GM19395 (cell line): ENCODE measurements around the gene ACCS.

Source experiments
- ATAC-seq: cut with Tn5 transposase; IDR thresholded peaks from one replicate; pipeline ENCODE4 v1.9.1; 2021; ENCODE audit warnings: mild to moderate bottlenecking, moderate library complexity; ENCODE audit not compliant: unreplicated experiment

ACCS gene

DNA sequence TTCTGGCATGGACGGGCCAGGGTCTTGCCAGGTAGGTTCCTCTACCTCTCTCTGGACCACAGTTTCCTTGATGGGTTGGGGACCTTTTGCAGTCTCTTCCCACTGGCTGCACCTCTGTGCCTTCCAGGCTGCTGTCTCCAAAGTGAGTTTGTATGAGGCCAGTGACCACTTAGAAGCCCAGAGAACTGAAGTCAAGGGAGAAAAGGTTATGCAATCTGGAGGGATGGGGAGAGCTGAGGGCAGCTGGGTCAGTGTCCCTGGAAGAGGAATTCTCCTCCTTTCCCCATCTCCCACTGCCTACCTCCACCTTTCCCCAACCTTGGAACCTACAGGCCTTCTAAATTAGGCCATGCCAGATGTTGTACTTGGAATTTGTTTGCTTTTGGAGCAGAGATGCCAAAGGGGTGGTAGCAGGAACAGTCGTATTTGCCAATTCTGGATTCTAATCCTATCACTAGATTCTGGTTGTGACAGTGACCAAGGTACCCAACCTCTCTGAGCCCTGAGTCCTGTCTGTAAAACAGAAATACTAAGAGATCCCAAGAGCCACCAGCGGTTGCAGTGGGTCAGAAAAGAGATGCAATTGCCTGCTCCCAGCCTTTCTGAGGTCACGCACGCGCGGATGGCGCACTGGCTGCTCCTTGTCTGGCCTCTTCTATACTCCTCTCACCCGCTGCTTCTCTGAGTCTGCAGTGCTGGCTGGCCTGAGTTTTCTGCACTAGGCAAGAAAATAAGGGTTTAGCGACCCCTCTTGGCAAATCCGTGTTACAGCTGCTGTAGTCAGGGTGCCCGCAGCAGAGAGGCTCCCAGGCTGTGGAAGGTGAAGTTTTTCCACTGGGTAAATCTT is 29.0 kb upstream of the ACCS start:
- no peak for ATAC-seq

- ATAC-seq = no peak
Observed at GRCh38 chr11:44037658-44037998, 28.4 kb upstream of the ACCS start.

DNA sequence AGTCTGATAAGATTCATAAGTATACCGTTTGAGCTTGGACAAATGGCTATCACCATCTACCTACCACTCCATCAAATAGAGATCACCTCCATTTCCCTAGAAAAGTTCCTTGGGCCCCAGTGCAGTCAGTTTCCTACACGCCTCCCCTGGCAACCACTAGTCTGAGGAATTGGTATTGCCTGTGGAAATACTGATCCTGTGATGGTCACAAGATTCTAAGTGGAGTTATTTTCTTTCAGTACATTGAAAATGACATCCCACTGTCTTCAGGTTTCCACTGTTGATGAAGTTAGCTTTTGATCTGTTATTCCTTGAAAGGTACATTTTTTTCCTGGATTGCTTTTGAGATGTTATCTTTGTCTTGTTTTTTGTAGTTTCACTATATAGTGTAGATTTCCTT is 22.9 kb upstream of the ACCS start:
- no peak for ATAC-seq

- no peak for ATAC-seq
Observed at GRCh38 chr11:44046182-44046581, 19.9 kb upstream of the ACCS start.

GRCh38 chr11:44047298-44047697 is 18.8 kb upstream of the ACCS start:
- no peak for ATAC-seq

GRCh38 chr11:44047931-44048431 is 18.1 kb upstream of the ACCS start, which contains the start of gene ACCSL:
Gene ACCSL, plus strand, starts transcription at chr11:44047981. Its CDS starts 56 bp downstream, at chr11:44048037.
- no peak for ATAC-seq

DNA sequence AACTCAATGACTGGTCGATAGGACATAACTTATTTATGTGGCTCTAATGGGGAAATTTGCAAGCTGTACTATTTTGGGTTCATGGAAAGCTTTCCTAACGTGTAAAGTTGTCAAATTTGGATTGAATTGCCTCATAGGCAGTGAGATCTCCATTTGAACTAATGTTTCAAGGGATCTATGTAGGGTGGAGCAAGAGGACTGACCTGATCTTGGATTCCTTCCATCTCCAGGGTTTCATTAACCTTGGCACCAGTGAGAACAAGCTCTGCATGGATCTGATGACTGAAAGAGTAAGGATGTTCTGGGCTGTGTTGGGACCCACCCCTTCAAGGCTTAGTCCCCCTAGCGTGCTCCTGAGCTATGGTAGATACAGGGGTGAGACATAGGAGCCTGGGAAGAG is 16.2 kb upstream of the ACCS start:
- ATAC-seq = no peak

GRCh38 chr11:44051171-44051570 is 14.9 kb upstream of the ACCS start:
- ATAC-seq = no peak

DNA sequence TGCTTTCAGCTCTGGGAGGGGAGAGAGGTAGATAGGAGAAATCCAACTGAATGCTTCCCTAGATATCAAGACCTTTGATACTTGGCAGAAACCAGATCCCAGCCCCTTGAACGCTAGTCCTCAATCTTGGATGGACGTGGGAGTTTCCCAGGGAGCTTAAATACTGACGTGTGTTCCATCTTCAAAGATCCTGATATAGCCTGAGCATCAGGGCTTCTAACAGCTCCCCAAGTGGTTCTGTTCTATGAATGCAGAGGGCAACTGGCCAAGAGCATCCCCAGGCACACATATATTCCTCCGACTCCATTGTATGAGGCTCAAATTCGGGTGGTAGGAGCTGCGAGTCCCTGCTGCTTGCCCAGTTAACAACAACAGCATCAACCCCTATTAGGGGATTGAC is 8.7 kb upstream of the ACCS start:
- no peak for ATAC-seq

DNA sequence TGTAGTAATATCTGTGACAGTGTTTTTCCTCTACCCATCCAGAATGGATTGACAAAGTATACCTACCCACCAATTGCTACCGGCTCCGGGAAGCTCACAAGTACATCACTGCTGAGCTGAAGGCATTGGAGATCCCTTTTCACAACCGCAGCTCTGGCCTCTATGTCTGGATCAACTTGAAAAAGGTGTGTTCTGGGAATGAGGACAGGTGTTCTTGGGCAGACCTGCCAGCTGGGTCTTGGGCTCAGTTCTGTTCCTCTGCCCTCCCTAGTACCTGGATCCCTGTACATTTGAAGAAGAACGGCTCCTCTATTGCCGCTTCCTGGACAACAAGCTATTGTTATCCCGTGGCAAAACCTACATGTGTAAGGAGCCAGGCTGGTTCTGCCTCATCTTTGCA is 7.8 kb upstream of the ACCS start:
- ATAC-seq = no peak

GRCh38 chr11:44065161-44065661 is 859 bp upstream of the ACCS start:
- no peak for ATAC-seq

DNA sequence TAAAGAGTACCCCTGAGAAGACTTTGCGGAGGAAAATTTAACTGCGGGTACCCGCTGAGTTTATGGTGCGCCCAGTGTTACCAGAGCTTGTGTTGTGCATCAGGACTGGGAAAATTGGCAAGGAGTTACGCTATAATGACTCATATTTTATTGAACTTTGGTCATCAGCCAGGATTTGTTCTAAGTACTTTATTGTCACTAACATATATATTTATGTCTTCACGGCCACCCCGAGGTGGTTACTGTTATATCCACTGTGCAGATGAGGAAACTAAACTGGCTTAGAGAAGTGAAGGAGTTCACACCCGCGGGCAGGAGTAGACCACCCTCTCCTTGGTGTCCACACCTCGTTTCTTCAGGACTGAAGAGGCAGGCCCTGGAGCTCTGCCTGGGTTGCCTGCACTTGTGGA is 667 bp downstream of the ACCS start:
- ATAC-seq = no peak

DNA sequence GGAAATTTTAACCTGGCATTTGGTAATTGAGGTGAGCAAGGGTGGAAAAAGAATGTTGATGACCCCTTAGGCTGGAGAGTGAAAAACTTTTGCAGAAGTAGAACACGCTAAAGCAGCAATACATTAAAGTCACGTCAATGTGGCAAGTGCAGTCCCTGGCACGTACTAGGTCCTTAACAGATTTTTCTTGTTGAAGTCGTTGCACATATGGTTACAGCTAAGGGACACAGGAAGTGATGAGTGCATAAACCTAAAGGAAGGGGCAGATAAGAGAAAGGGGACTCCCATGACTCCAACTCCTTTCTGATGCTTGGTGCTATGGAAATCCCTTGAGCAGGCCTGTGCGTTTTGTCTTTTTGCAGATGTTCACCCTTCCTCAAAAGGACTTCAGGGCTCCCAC is 1.2 kb downstream of the ACCS start:
- ATAC-seq = no peak

DNA sequence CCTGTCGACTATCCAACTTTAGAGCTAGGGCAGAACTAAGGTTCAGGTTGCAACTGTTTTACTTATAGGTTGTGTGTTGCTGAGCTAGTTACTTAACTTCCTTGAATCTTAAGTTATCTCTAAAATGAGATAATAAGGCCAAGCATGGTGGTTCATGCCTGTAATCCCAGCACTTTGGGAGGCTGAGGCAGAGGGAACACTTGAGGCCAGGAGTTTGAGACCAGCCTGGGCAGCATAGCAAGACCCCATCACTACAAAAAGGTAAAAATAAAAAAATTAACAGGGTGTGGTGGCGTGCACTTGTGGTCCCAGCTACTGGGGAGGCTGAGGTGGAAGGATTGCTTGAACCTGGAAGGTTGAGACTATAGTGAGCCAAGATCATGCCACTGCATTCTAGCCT is 2.1 kb downstream of the ACCS start:
- ATAC-seq = no peak

DNA sequence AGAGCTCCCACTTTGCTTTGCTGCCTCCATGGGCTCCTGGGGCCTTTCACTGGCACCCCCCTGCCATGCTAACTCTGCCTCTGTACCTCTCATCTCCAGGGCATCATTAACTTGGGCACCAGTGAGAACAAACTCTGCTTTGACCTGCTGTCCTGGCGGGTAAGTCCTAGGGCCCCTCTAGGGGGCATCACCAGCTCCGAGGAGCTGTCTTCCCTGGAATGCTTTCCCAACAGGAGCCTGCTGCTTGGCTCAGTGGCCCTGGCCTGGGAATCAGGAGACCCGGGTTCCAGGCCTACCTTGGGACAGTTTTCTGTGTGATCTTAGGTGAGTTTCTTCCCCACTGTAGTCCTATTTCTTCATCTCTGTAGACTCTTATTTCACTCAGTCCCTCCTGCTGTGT is 5.1 kb downstream of the ACCS start:
- no peak for ATAC-seq

DNA sequence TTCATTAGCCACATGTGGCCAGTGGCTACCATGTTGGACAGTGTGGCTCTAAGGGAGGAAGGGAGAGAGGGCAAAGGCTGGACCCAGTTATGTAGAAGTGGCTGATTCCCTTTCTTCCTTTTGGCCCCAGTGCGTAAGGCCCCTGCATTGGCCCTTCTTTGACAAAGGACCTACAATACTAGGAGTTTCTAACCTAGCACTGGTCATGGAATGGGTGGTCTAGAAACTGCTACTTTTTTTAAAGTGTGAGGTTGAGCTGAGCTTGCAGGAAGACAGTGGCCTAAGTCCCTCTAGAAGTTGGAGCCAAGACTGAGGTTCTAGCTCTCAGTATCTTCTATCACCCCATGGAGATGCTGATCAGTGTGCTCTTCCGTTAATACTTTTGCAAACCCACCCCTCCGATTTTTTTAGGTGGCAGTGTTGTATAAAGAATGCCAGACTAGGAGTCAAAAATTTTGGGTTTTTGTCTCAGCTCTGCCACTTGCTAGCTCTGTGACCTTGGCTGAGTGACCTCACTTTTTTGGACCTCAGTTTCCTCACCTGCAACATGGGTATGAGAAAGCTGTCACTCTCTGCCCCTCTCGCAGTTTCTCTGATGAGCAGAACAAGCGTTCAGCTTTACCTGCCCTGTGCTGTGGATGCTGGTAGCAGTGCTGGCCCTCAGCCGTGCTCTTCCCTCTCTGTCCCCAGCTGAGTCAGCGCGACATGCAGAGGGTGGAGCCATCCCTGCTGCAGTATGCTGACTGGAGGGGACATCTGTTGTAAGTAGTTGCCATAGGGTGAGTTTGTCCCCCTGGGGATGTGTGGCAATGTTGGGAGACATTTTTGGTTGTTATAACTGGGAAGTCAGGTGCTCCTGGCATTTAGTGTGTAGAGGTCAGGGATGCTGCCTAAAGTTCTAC is 6.9 kb downstream of the ACCS start:
- no peak for ATAC-seq

- ATAC-seq = no peak
Observed at GRCh38 chr11:44078794-44079193, 12.7 kb downstream of the ACCS start.

DNA sequence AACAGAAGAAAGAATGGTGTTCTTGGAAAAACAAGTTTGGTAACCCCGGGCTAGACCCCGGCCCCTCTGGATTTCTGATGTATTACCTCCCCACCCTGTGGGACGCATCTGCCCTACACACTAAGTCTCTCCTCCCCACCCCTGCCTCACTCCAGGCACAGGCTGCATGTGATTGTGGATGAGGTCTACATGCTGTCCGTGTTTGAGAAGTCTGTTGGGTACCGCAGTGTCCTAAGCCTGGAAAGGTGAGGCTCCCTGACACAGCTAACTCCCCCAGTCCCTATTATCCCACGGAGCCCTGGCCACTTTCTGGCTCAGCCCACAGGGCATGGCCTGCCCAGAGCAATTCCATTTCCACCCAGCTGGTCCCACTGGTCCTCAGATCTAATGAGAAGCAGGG is 13.3 kb downstream of the ACCS start:
- ATAC-seq = no peak

DNA sequence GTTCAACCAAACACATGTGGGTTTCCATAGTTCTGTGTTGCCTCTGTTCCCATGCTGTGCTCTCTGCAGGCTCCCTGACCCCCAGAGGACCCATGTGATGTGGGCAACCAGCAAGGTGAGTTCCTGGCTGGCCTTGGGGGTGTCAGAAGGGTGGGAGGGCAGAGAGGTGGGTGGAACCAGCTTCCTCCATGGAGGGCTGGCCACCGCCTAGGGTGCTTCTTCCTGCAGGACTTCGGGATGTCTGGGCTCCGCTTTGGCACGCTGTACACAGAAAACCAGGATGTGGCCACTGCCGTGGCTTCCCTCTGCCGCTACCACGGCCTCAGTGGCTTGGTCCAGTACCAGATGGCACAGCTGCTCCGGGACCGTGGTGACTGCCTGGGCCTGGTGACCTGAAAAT is 14.9 kb downstream of the ACCS start:
- no peak for ATAC-seq

GRCh38 chr11:44082645-44083044 is 16.6 kb downstream of the ACCS start:
- no peak for ATAC-seq

DNA sequence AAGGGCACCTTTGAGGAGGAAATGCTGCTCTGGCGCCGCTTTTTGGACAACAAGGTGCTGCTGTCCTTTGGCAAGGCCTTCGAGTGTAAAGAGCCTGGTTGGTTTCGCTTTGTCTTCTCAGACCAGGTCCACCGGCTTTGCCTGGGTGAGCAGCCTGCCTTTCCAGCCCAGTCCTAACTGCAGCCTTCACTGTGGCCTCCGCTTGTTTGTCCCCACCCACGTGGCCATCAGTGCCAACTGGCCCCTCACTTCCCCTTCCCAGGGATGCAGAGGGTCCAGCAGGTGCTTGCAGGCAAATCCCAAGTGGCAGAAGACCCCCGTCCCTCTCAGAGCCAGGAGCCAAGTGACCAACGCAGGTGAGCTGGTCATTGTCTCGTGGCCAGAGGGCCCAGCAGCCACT is 17.4 kb downstream of the ACCS start:
- no peak for ATAC-seq

- ATAC-seq = no peak
Observed at GRCh38 chr11:44083906-44084305, 17.8 kb downstream of the ACCS start.
